ENCODE measurements around the gene GABRR3. TPM values are rescaled to one million over a fixed set of nuclear protein-coding genes. Genes with fewer than 3 reads are reported as not detected.
"Not testable (repeated sequence)": the region's sequence is repeated elsewhere in the genome, so short reads cannot be mapped to it uniquely, and the experiment has no call there.

Gene GABRR3
- total RNA-seq, 2 donors from 2014 or later: not detected

- no peaks in the 10 kb centered on the region for H3K9me3 ChIP-seq (ENCODE audit: control insufficient read depth, low read length, poor library complexity, severe bottlenecking)
- Mint-ChIP-seq H3K36me3 (ENCODE audit: low read depth) (peaks cover 5% of the 10 kb centered on the region), H3K4me1 (peaks cover 5% of the 10 kb centered on the region), H3K4me3 (no peak overlapping the region), H3K27ac (no peak overlapping the region), H3K27me3 (peaks cover 7% of the 10 kb centered on the region)
- DNase-seq (no peak), ATAC-seq (no peak)
Observed at GRCh38 chr3:98013411-98014267, 21.5 kb downstream of the GABRR3 start.

GRCh38 chr3:98012979-98013378, 22.1 kb downstream of the GABRR3 start:
- peaks cover 5% of the 10 kb centered on the region for H3K4me1 Mint-ChIP-seq
- H3K36me3 Mint-ChIP-seq (ENCODE audit: low read depth): peaks cover 5% of the 10 kb centered on the region
- DNase-seq (no peak), ATAC-seq (no peak)
- H3K9me3 ChIP-seq (ENCODE audit: control insufficient read depth, low read length, poor library complexity, severe bottlenecking): no peaks in the 10 kb centered on the region
- H3K27ac Mint-ChIP-seq: no peak overlapping the region
- peaks cover 7% of the 10 kb centered on the region for H3K27me3 Mint-ChIP-seq
- no peak overlapping the region for H3K4me3 Mint-ChIP-seq

- ATAC-seq; H3K36me3 Mint-ChIP-seq (ENCODE audit: low read depth); H3K4me1 Mint-ChIP-seq: not testable (repeated sequence)
Observed at GRCh38 chr3:98010883-98011449, 24.1 kb downstream of the GABRR3 start.

GRCh38 chr3:98010194-98010882, 24.8 kb downstream of the GABRR3 start:
- ATAC-seq (no peak), DNase-seq (no peak)
- no peaks in the 10 kb centered on the region for H3K9me3 ChIP-seq (ENCODE audit: control insufficient read depth, low read length, poor library complexity, severe bottlenecking)
- Mint-ChIP-seq H3K4me1 (peaks cover 5% of the 10 kb centered on the region), H3K4me3 (no peak overlapping the region), H3K27me3 (peaks cover 7% of the 10 kb centered on the region), H3K27ac (no peak overlapping the region), H3K36me3 (ENCODE audit: low read depth) (peaks cover 3% of the 10 kb centered on the region)

More at GRCh38 chr3:98010883-98011449, 24.1 kb downstream of the GABRR3 start:
- H3K27ac Mint-ChIP-seq; H3K4me3 Mint-ChIP-seq; H3K9me3 ChIP-seq (ENCODE audit: control insufficient read depth, low read length, poor library complexity, severe bottlenecking); H3K27me3 Mint-ChIP-seq; DNase-seq: not testable (repeated sequence)

GRCh38 chr3:98008855-98009254, 26.3 kb downstream of the GABRR3 start:
- no peak for ATAC-seq

GRCh38 chr3:98005438-98005837, 29.7 kb downstream of the GABRR3 start:
- H3K9me3 ChIP-seq (ENCODE audit: control insufficient read depth, low read length, poor library complexity, severe bottlenecking): no peaks in the 10 kb centered on the region
- ATAC-seq: no peak
- no peak overlapping the region for H3K4me3 Mint-ChIP-seq
- H3K27me3 Mint-ChIP-seq: no peaks in the 10 kb centered on the region
- H3K4me1 Mint-ChIP-seq: peaks cover 7% of the 10 kb centered on the region
- no peak for DNase-seq
- H3K36me3 Mint-ChIP-seq (ENCODE audit: low read depth): peaks cover 3% of the 10 kb centered on the region
- H3K27ac Mint-ChIP-seq: no peak overlapping the region

More at GRCh38 chr3:98008855-98009254, 26.3 kb downstream of the GABRR3 start:
- no peak for DNase-seq
- peaks cover 6% of the 10 kb centered on the region for H3K27me3 Mint-ChIP-seq
- H3K4me1 Mint-ChIP-seq: peaks cover 3% of the 10 kb centered on the region
- H3K9me3 ChIP-seq (ENCODE audit: control insufficient read depth, low read length, poor library complexity, severe bottlenecking): no peaks in the 10 kb centered on the region
- H3K36me3 Mint-ChIP-seq (ENCODE audit: low read depth): peaks cover 1% of the 10 kb centered on the region
- H3K27ac Mint-ChIP-seq: no peak overlapping the region
- H3K4me3 Mint-ChIP-seq: no peak overlapping the region

GRCh38 chr3:98004721-98005120, 30.4 kb downstream of the GABRR3 start:
- Mint-ChIP-seq H3K4me1 (peaks cover 7% of the 10 kb centered on the region), H3K27ac (no peak overlapping the region), H3K27me3 (no peaks in the 10 kb centered on the region), H3K4me3 (no peak overlapping the region), H3K36me3 (ENCODE audit: low read depth) (peaks cover 3% of the 10 kb centered on the region)
- DNase-seq (no peak), ATAC-seq (no peak)
- H3K9me3 ChIP-seq (ENCODE audit: control insufficient read depth, low read length, poor library complexity, severe bottlenecking): no peaks in the 10 kb centered on the region

- Mint-ChIP-seq H3K4me1 (peaks cover 7% of the 10 kb centered on the region), H3K4me3 (peak overlapping the region; percentile 62), H3K36me3 (ENCODE audit: low read depth) (peaks cover 3% of the 10 kb centered on the region), H3K27me3 (no peaks in the 10 kb centered on the region), H3K27ac (peak overlapping the region; percentile 71)
- ATAC-seq (peak; percentile 63), DNase-seq (no peak)
- no peaks in the 10 kb centered on the region for H3K9me3 ChIP-seq (ENCODE audit: control insufficient read depth, low read length, poor library complexity, severe bottlenecking)
Observed at GRCh38 chr3:98003306-98003969, 31.7 kb downstream of the GABRR3 start.

GRCh38 chr3:98002717-98003116, 32.4 kb downstream of the GABRR3 start:
- no peak for DNase-seq
- no peak for ATAC-seq
- no peaks in the 10 kb centered on the region for H3K27me3 Mint-ChIP-seq
- H3K9me3 ChIP-seq (ENCODE audit: control insufficient read depth, low read length, poor library complexity, severe bottlenecking): no peaks in the 10 kb centered on the region
- peaks cover 7% of the 10 kb centered on the region for H3K4me1 Mint-ChIP-seq
- H3K27ac Mint-ChIP-seq: no peak overlapping the region
- H3K36me3 Mint-ChIP-seq (ENCODE audit: low read depth): peaks cover 3% of the 10 kb centered on the region
- no peak overlapping the region for H3K4me3 Mint-ChIP-seq

- Mint-ChIP-seq H3K27me3 (no peaks in the 10 kb centered on the region), H3K27ac (no peak overlapping the region), H3K4me3 (no peak overlapping the region), H3K4me1 (peaks cover 7% of the 10 kb centered on the region), H3K36me3 (ENCODE audit: low read depth) (peaks cover 3% of the 10 kb centered on the region)
- no peaks in the 10 kb centered on the region for H3K9me3 ChIP-seq (ENCODE audit: control insufficient read depth, low read length, poor library complexity, severe bottlenecking)
- no peak for DNase-seq
- no peak for ATAC-seq
Observed at GRCh38 chr3:97999994-98000393, 35.1 kb downstream of the GABRR3 start.

- H3K9me3 ChIP-seq (ENCODE audit: control insufficient read depth, low read length, poor library complexity, severe bottlenecking): no peaks in the 10 kb centered on the region
- DNase-seq (no peak), ATAC-seq (no peak)
- Mint-ChIP-seq H3K36me3 (ENCODE audit: low read depth) (peaks cover 3% of the 10 kb centered on the region), H3K4me1 (peaks cover 7% of the 10 kb centered on the region), H3K27ac (no peak overlapping the region), H3K4me3 (no peak overlapping the region), H3K27me3 (peaks cover 3% of the 10 kb centered on the region)
Observed at GRCh38 chr3:97999103-97999502, 36.0 kb downstream of the GABRR3 start.

GRCh38 chr3:97996988-97997387, 38.1 kb downstream of the GABRR3 start:
- peaks cover 3% of the 10 kb centered on the region for H3K4me1 Mint-ChIP-seq
- no peak for DNase-seq
- ATAC-seq: no peak
- no peaks in the 10 kb centered on the region for H3K9me3 ChIP-seq (ENCODE audit: control insufficient read depth, low read length, poor library complexity, severe bottlenecking)
- H3K36me3 Mint-ChIP-seq (ENCODE audit: low read depth): no peaks in the 10 kb centered on the region
- H3K27me3 Mint-ChIP-seq: peaks cover 19% of the 10 kb centered on the region
- H3K4me3 Mint-ChIP-seq: no peak overlapping the region
- no peak overlapping the region for H3K27ac Mint-ChIP-seq

Measured in T-helper 17 cell (primary cell).